Activated CD8-positive, alpha-beta memory T cell treated with anti-CD3 and anti-CD28 coated beads, Interleukin-2, amount 50 U/mL, for 48 hours (primary cell): Measurements from ENCODE around the gene ADGRF1.
"Not testable (repeated sequence)": the region's sequence is repeated elsewhere in the genome, so short reads cannot be mapped to it uniquely, and the experiment has no call there.

Experiments
- DNase-seq: peaks from one replicate; pipeline ENCODE4 v3.0.0-alpha.2; 2020

Gene ADGRF1

GRCh38 chr6:47042275-47042791, at the start of gene ADGRF1:
TSS of gene ADGRF1 (minus strand) at chr6:47042332. CDS start at chr6:47029061, 13,271 bp downstream.
- DNase-seq = no peak

GRCh38 chr6:47090881-47091280, 48.7 kb upstream of the ADGRF1 start:
- no peak for DNase-seq

- DNase-seq = not testable (repeated sequence)
Measured at GRCh38 chr6:47089473-47089872, 47.3 kb upstream of the ADGRF1 start.

DNA sequence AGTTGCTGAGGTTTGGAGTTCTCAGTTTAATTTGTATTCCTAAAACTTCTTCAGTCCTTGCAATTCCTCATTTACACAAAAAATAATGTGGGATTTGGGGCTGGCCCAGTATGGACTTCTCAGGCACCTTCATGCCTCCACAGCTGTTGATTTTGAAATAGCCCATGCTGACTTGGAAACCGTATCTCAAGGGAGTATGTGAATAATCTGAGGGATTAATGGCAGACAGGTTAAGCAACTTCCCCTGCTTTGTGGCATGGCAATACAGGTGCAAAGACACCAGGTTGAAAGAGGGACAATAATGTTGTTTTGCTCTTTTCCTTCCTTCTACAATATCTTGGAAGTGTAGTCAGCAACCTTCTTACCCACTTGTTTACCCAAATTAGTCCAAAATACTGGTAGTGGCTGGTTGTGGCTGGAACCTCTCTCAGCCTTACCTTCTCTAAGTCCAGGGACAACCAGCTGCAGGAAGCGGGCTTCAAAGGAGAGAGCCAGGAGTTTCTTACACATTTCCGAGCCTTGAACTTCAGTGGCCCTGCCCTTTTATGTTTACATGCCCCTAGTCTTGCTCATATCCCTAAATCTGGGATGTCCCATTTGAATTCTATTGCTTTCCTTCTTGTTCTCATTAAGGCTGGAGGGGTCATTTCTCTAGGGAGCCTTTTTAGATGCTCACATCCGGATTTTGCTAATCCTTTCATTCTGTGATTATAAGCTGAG, 44.1 kb upstream of the ADGRF1 start:
- DNase-seq = no peak

DNA sequence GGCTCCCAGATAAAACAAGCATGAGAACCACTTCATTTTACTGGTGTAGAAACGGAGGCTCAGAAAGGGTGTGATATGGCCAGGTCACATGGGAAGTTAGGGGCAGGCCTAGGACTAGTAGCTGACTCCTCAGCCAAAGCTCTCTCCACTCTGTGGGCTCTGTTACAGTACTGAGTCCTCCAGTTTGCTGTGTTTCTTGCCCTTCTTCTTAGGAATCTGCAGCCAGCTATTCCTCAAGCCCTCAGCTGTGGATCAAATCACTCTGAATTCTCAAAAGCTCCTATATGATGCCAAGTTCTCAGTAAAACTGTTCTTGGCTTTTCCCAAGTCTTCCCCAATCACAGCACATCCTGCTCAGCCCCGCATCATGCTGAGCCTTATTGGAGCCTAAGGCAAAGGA, 42.5 kb upstream of the ADGRF1 start:
- DNase-seq = no peak

DNA sequence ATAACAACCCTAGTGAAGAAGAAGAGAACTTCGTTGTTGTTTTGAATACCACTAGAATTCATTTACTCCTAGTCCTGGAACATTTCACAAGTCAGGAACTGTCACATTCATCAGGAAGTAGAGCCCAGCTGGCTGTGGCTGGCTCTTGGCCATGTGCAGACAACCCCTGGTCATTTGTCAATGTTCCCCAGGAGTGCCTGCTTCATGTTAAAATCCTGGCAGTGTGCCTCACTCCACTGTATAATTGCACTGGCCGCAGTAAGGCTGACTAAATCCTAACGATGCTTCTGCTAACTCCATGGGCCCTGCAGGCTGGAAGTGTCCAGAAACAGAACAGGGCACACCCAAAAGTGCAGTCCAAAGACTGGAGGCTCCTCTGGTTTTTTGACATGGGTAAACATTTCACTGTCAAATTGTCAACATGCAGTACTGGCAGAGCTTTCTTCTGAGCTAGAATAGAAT, 41.5 kb upstream of the ADGRF1 start:
- DNase-seq = no peak

- DNase-seq = no peak
Measured at GRCh38 chr6:47080083-47080596, 38.0 kb upstream of the ADGRF1 start.

GRCh38 chr6:47079638-47080037, 37.5 kb upstream of the ADGRF1 start:
- DNase-seq = no peak

DNA sequence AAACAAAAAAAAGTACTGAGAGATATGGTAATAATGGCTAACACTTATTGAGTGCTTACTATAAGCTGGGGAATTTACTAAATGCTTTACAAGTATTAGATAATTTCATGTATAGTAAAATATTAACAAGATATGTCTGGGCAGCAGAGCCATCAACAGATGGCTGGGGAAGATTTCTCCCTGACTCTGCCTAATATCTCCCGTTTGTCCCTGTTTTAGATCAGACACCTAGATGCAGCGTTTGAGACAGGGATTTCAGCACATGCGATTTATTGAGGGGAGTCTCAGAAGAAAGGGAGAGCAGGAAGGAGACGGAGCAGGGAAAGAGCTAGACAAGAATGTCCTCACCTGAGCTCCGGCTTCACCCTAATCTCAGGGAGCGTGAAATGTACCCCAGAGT, 36.9 kb upstream of the ADGRF1 start:
- DNase-seq = no peak

- DNase-seq = no peak
Measured at GRCh38 chr6:47076422-47077344, 34.6 kb upstream of the ADGRF1 start.

GRCh38 chr6:47075741-47076421, 33.7 kb upstream of the ADGRF1 start:
- DNase-seq = no peak

- DNase-seq = no peak
Measured at GRCh38 chr6:47075168-47075567, 33.0 kb upstream of the ADGRF1 start.

DNA sequence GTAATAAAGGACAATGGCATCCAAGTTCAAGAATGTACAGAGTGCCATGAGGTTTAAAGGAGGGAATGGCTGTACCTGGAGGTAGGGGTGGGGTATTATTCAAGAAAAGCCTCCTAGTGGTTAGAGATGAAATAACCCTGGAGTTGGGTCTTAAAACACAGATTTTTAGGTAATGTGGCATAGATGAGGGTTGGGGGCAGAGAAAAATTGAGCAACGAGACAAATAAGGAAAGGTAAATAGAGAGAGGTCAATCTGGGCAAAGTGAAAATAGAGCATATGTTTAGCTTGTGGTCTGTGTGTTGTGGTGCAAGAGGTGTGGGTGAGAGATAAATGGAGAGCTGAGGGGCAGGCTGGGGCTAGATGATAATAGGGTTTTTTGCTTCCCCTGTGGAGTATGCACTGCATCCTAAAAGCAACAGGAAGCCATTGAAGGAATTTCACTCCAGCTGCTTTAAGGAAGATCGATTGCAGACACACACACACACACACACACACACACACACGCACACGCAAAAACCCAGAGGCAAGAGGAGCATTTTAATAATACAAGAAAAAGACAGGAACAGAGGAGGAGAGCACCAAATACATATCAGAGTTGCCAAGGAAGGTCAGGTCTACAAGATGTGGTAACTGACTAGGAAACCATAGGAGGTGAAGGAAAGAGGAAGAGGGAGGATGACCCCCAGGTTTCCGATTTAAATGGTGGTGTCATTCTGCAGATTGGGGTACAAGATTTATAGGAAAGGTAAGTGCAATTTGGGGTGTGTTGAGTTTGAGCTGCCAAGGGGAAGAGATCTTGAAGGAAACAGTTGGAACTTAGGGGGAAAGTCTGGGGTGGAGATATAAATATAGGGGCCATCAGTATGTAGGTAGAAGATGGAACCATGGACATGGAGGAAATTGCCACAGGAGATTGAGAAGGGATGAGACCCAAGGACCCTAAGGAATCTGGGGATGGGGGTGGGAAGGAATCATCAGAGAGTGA, 31.3 kb upstream of the ADGRF1 start:
- no peak for DNase-seq

DNA sequence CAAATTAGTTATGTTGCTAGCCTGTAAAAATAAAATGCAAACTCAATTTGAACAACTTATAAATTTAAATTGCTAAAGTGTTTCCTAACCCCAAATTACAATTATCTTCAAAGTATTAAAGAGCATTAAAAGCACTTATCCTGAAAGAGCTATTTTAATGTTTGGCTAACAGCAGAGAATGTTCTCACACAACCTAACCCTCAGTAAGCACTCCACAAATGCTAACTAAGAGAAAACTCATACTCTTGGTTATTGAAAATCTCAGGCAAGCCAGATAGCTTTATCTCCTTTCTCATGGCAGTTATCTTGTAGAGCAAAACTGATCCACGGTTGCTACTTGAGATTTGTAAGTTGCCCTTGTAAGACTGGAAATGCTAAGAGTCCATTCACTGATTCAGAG, 30.5 kb upstream of the ADGRF1 start:
- no peak for DNase-seq

DNA sequence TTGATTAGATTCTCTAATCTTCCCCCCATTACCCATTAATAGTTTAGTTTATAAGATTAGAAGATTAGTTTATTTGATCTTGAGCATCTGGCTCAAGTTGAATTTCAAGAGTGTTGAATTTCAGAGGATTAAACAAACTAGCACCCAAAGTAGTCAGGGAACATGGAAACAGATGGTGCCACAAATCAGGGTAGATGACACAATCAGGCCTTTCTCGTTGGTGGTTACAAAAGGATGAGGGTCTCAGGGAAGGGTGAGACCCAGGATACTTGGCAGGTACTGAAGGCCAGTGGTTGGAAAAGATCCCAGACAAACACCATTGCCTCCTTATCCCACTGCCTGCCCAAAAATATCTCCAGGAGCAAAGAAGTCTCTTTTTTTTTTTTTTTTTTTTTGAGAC, 29.5 kb upstream of the ADGRF1 start:
- no peak for DNase-seq

GRCh38 chr6:47070461-47070860, 28.3 kb upstream of the ADGRF1 start:
- DNase-seq = no peak

DNA sequence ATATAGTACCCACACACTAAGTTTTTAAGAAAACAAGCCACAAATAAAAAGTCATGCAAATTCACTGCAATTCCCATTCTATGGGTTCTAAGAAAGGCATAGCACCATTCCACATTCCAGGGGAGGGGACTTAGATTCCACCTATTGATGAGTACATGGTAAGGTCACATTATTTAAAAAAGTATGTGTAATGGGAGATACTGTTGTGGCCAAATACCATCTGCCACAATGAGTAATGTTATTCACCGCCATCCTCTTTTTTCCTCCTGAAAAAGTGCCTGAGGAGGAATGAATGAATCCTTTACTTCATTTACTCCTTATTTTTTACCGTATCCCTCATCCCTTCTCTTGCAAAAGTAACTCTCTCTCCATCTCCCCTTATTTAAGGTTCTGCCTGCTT, 27.0 kb upstream of the ADGRF1 start:
- no peak for DNase-seq

DNA sequence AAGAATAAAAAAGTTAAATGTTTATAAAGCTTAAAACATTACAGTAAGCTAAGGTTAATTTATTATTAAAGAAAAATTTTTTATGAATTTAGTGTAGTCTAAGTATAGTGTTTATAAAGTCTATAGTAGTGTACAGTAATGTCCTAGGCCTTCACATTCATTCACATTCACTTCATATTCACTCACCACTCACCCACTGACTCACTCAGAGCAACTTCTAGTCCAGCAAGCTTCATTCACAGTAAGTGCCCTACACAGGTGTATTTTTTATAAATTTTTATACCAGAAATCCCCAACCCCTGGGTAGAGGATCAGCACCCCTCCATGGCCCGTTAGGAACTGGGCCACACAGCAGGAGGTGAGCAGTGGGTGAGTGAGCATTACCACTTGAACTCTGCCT, 24.3 kb upstream of the ADGRF1 start:
- no peak for DNase-seq

DNA sequence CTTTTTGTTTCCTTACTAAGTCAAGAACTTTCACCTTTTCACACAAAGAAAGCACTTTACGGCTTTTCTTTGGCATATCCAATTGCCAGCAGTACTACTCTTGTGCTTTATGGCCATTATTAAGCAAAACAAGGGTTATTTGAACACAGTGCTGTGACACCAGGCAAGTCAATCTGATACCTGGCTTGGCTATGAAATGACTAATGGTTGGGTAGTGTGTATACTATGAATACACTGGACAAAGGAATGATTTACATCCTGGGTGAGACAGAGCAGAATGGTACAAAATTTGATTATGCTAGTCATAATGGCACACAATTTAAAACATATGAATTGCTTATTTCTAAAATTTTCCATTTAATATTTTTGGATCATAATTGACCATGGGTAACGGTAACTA, 22.1 kb upstream of the ADGRF1 start:
- DNase-seq = no peak

DNA sequence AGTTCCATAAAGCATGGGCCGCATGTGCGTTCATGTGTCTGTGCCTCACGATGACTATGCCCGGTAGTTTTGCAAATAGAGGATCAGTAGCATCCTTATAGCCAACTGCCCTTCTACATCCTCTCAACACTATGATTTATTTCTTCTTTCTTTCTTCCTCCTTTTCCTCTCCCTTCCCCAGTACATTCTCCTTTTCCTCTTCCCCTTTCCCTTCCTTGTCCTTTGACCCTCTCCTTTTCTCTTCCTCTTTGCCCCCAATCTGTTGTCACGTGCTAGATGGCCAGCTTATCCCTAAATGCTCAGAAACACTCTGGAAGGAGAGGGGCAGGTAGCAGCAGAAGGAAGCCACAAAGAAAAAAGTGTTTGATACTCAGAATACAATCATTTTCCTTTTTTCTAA, 20.2 kb upstream of the ADGRF1 start:
- DNase-seq = no peak
